HG02610 (cell line): Measurements from ENCODE around the gene AFF1.
A peak's percentile ranks its signal among the peaks of the same experiment; 100 is the strongest.

Source experiments
- ATAC-seq: cut with Tn5 transposase; IDR thresholded peaks from one replicate; pipeline ENCODE4 v1.9.1; 2021; ENCODE audit warnings: mild to moderate bottlenecking, moderate library complexity; ENCODE audit not compliant: unreplicated experiment

Gene AFF1

DNA sequence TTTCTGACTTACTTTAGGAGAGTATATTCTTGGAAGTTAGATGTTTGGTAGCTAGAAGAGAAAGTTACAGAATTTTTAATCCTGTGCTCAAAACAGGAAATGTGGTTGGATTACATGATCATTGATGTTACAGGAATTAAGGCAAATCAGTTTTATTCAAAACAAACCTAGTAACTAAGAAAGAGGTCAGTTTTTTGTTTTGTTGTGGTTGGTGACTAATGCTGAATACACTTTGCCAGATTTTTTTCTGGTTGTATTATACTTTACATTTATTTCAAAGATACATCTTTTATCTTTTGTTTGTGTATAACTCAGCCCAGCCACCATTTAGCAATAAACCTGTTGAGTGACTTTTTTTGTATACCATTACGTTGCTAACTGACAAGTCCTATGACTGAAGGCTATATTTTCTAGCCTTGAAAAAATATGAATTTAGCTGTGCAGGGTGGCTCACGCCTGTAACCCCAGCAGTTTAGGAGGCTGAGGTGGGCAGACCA is 168.9 kb downstream of the AFF1 start:
- peak; percentile 51 for ATAC-seq

DNA sequence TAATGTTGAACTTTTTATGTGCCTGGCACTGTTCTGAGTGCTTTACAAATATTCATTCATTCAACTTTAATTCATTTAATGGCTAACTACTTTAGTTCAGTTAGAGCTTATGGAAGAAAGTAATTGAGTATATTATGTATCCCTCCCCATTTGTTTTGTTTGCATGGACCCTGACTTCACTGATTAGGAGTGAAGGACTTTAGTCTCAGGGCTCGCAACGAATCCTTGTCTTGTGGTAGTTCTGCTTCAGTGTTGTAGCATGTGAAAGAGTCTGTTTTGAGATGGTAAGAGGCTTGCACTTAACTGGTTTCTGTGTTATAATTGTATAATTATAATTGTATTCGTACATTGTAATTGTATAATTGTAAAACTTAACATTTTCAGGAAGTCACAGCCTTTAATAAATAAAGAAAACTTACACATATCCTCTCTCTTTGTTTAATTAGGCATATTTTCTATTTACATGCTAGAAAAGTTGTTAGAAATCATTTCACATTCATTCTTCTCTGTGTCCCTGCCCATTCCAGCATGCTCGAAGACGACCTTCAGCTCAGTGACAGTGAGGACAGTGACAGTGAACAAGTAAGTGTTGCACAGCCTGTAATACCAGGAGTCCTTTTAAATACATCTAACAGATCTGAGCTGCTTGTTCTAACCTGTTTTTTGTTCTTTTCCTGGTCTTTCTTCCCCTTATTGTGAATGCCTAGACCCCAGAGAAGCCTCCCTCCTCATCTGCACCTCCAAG is 170.5 kb downstream of the AFF1 start:
- ATAC-seq: no peak

DNA sequence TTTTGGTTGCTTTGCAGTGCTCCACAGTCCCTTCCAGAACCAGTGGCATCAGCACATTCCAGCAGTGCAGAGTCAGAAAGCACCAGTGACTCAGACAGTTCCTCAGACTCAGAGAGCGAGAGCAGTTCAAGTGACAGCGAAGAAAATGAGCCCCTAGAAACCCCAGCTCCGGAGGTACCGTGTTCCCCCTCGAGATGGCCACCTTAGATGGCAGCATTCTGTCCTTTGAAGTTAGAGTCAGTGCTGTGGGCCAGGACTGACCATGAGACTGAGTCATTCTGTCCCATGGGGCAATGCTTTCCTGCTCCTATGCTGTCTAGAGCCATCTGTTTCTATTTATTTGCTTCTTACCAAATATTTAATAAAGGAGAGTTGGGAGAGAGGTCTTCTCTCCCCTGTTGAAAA is 173.3 kb downstream of the AFF1 start:
- no peak for ATAC-seq

- ATAC-seq: no peak
Measured at GRCh38 chr4:87109121-87109520, 174.3 kb downstream of the AFF1 start.

GRCh38 chr4:87109945-87110344 is 175.1 kb downstream of the AFF1 start:
- ATAC-seq: no peak

- ATAC-seq: no peak
Measured at GRCh38 chr4:87112063-87112462, 177.3 kb downstream of the AFF1 start.

DNA sequence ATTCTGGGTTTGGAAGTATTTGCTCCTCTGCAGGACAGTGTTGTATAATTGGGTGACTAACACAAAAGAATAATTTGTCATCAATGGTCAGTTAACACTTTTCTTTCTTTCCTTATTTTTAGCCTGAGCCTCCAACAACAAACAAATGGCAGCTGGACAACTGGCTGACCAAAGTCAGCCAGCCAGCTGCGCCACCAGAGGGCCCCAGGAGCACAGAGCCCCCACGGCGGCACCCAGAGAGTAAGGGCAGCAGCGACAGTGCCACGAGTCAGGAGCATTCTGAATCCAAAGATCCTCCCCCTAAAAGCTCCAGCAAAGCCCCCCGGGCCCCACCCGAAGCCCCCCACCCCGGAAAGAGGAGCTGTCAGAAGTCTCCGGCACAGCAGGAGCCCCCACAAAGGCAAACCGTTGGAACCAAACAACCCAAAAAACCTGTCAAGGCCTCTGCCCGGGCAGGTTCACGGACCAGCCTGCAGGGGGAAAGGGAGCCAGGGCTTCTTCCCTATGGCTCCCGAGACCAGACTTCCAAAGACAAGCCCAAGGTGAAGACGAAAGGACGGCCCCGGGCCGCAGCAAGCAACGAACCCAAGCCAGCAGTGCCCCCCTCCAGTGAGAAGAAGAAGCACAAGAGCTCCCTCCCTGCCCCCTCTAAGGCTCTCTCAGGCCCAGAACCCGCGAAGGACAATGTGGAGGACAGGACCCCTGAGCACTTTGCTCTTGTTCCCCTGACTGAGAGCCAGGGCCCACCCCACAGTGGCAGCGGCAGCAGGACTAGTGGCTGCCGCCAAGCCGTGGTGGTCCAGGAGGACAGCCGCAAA is 179.6 kb downstream of the AFF1 start:
- no peak for ATAC-seq

DNA sequence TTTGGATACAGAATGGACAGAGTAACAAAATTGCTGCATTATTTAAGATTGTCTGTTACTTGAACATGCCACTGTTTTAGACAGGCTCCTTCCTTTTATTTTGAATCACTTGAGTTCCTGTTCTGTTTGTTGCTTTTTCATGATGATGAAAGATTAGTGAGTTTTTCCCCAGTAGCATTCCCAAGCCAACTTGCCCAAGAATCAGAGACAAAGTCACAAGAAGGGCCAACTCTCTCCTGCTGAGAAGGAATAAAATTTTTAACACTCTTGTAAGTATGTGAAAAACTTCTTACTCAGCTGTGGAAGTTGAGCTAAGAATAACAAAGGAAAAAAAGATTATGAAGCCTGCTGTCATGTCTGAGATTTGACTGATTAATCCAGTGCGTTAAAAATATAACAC is 181.4 kb downstream of the AFF1 start:
- no peak for ATAC-seq

GRCh38 chr4:87117051-87117731 is 182.4 kb downstream of the AFF1 start:
- ATAC-seq: no peak

- ATAC-seq: no peak
Measured at GRCh38 chr4:87117732-87118075, 182.9 kb downstream of the AFF1 start.

DNA sequence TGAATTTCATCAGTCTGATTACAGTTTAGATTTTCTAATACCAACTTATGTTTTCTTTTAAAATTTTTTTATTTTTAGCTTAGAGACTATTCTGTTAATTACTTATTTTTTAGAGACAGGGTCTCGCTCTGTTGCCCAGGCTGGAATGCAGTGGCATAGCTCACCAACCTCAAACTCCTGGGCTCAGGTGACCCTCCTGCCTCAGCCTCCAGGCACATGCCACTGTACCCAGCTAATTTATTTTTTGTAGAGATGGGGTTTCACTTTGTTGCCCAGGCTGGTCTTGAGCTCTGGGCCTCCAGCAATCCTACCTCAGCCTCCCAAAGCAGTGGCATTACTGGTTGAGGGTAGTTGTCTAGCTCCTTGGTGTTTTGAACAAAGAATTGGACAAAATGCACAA is 183.6 kb downstream of the AFF1 start:
- ATAC-seq: no peak

DNA sequence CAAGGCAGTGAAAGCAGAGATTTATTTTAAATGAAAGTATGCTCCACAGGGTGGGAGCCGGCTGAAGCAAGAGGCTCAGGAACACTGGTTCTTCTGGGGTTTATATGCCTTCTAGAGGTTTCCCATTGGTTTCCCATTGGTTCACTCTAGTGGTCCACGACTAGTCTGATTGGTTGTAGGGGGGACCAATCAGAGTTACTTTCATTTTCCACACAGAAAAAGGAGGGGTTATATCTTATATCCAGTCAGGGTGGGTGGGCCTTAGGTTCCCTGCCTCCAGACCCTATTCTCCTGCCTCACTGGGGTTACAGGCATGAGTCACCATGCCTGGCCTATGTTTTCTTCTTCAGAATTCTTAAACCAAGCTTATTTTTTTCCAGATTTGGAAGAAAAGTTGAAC is 184.0 kb downstream of the AFF1 start:
- no peak for ATAC-seq

GRCh38 chr4:87120010-87120409 is 185.2 kb downstream of the AFF1 start:
- peak; percentile 83 for ATAC-seq

GRCh38 chr4:87120411-87121162 is 185.8 kb downstream of the AFF1 start:
- no peak for ATAC-seq

DNA sequence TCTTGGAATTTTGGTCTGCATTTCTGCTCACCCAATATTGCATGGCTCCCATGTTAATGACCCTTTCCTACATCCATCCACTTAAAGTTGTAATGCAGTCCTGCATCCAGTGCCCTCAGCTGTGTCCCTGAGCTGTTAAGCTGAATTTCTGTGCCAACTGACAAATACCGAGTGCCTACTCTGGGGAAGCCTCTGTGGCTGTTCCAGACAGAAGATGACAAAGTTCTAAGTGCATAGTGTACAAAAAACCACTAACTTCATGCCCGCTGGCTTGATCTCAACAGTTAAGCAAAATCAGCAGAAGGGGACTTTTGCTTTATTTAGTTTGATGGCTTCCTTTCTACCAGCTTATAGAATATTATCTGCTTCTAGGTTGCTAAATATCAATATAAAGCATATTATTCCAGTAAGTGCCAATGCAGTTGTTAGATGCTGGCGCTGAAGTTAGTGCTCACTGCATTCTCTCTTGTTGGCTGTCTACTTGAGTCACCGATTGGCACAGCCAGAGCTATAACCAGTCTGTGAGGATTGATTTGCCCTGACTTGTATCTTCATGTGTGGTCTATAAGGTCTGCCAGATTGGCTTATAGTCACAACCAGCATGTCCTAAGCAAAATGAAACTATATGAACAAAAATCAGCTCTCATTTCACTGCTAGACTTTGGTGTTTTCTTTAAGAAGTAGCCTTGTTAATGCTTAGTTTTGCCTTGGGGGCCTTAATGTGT is 186.7 kb downstream of the AFF1 start:
- ATAC-seq: no peak

DNA sequence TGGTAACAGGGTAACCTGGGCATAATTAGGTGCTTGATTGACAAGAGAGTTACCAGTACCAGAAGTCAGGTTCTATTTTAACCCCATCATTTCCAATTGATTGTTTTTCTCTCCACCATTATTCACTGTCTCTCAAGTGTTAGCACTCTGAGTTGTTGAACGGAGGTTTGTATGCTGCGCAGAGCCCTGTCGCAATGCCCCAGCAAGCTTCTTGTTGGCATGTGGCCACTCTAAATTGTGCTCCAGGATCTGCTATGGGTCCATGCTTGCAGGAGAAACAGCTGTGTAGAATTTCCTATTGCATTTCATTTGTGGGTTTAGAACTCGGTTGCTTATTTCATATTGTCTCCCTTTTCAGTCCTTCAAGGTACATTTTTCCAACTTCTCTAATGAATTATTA is 187.4 kb downstream of the AFF1 start:
- ATAC-seq: no peak

- no peak for ATAC-seq
Measured at GRCh38 chr4:87126056-87126455, 191.2 kb downstream of the AFF1 start.

DNA sequence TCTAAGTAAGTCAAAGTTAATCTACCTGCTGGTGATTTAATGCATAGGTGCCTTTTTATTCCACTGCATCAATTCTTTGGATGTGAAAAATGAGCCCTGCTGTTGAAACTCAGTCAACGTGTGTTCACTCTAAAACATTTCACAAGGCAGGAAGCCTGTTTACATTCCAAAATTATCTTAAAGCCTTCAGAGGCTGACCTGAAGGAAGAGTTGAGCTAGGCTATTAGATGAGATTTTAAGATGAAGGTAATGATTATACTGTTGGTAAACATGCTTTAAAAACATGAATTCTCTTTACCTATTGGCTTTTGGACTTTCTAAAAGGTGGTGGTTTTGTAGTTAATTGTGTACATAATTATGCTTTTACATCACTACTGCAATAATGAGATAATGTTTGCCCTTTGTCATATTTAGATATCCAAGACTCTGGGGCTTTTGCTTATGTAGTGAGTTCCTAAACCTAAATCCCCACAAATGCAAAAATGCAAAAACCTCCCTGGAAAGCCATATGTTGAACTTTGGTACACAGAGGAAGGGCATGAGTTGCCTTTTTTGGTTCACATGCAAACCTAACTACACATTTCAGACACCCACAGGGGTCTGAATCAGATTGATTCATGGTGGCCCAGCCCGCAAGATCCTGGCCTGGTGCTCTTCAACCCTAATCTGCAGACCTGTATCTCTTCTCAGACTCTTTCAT is 193.3 kb downstream of the AFF1 start:
- ATAC-seq: no peak

- no peak for ATAC-seq
Measured at GRCh38 chr4:87129681-87130080, 194.9 kb downstream of the AFF1 start.
